ENCODE measurements around the gene SALL2. TPM values are rescaled to one million over a fixed set of nuclear protein-coding genes. Genes with fewer than 3 reads are reported as not detected.
A peak's percentile ranks its signal among the peaks of the same experiment; 100 is the strongest.
"Not testable (repeated sequence)": the region's sequence is repeated elsewhere in the genome, so short reads cannot be mapped to it uniquely, and the experiment has no call there.

The SALL2 gene
- total and polyA plus RNA-seq, 2 of the 8 experiments (the other 6 are each of a cell fraction or from before 2014, with no cell fraction given): 310 to 360 TPM

GRCh38 chr14:21544588-21544987 lies 18.4 kb upstream of the SALL2 start:
- not testable (repeated sequence) for H3K27me3 ChIP-seq (replicated peaks in 1 of 4; ENCODE audit: control insufficient read depth in 3 of 4, extremely low read depth in 1 of 4, insufficient read depth in 3 of 4, low read length in 3 of 4); FAIRE-seq
- WGBS, 2 experiments (ENCODE audit: extremely low coverage in 1 of 2, insufficient coverage in 1 of 2, insufficient read length in 1 of 2, insufficient replicate concordance in 2 of 2, low coverage in 1 of 2, low lambda C conversion rate in 2 of 2, missing lambda C conversion rate in 1 of 2): 81% methylated on average over 7 of the region's 7 CpGs; no CpG with 5 or more reads in 1 of the 2 experiments

More at GRCh38 chr14:21544588-21544987, 18.4 kb upstream of the SALL2 start:
- H4K5ac ChIP-seq (ENCODE audit: insufficient read length, low read depth, low read length); H3K9me3 ChIP-seq (ENCODE audit: insufficient read depth in 2 of 2, low read depth in 1 of 2, low read length in 1 of 2); H3K27ac ChIP-seq (ENCODE audit: low read depth, low read length); H3K23ac ChIP-seq (ENCODE audit: insufficient read length); H2BK120ac ChIP-seq (replicated peaks; ENCODE audit: low read depth, low read length); H3K9ac ChIP-seq (replicated peaks in 1 of 4; ENCODE audit: extremely low read depth in 1 of 4, low read depth in 3 of 4, low read length in 3 of 4); H2BK15ac ChIP-seq (ENCODE audit: low read length); H3K36me3 ChIP-seq (ENCODE audit: control insufficient read depth in 2 of 4, insufficient read depth in 4 of 4, low read length in 3 of 4); H4K20me1 ChIP-seq (replicated peaks in 1 of 2; ENCODE audit: control insufficient read depth in 1 of 2, insufficient read depth in 2 of 2, low read length in 2 of 2); DNase-seq (ENCODE audit: low read depth in 1 of 2, low spot score in 2 of 2); H4K8ac ChIP-seq (ENCODE audit: extremely low read depth, insufficient read depth, low read length); H3K79me2 ChIP-seq (ENCODE audit: control insufficient read depth in 1 of 2, insufficient read depth in 2 of 2, low read length in 2 of 2); CTCF ChIA-PET (ENCODE audit: partially characterized antibody); H3K4ac ChIP-seq (replicated peaks; ENCODE audit: insufficient read length, low read depth, low read length); H3K23me2 ChIP-seq (ENCODE audit: low read depth, low read length); H3K14ac ChIP-seq (ENCODE audit: insufficient read length); H3K4me2 ChIP-seq (ENCODE audit: insufficient read depth in 1 of 2, low read depth in 2 of 2, low read length in 2 of 2); H2AFZ ChIP-seq (ENCODE audit: low read length); H3K4me3 ChIP-seq (ENCODE audit: extremely low read depth in 1 of 4, insufficient read depth in 2 of 4, low read depth in 3 of 4, low read length in 4 of 4); H3K56ac ChIP-seq (replicated peaks; ENCODE audit: insufficient read length, low read depth, low read length); H3K79me1 ChIP-seq (ENCODE audit: low read depth, low read length); H2AK5ac ChIP-seq (ENCODE audit: low read depth, low read length); H4K91ac ChIP-seq (replicated peaks; ENCODE audit: insufficient read length, low read length): not testable (repeated sequence)
- H2BK5ac ChIP-seq (ENCODE audit: low read depth, low read length): 0 out of 2 replicates have a peak overlapping the region, but pooled peaks have one; percentile 20
- TF ChIP-seq CEBPB (IDR thresholded peaks at IDR 0.05; ENCODE audit: low read depth, low read length): peak; percentile 59
- H3K4me1 ChIP-seq (replicated peaks in 1 of 4; ENCODE audit: control insufficient read depth in 3 of 4, insufficient read depth in 4 of 4, low read length in 3 of 4): peaks cover 0 to 11% (median 4%) of the 10 kb centered on the region in 4 experiments; a peak in 5 of 7 replicates
- POLR2A ChIA-PET (ENCODE audit: partially characterized antibody): interaction anchor here (0.7 to 32.5 kb wide), 2 partner anchors 16 to 26 kb away, joined by 3 to 769 read pairs; partner anchors contain the start of genes METTL3 and SALL2
- peak overlapping the region; percentile 25 for H3K18ac ChIP-seq (ENCODE audit: extremely low read depth, low read length)
- H2BK12ac ChIP-seq (ENCODE audit: low read depth, low read length): 0 out of 2 replicates have a peak overlapping the region, but pooled peaks have one; percentile 6
- peak overlapping the region; percentile 90; the same call in 1 of the 2 replicates for H2BK20ac ChIP-seq (ENCODE audit: low read length)
